ENCODE data around the gene CHDH. TPM values are rescaled to one million over a fixed set of nuclear protein-coding genes. Genes with fewer than 3 reads are reported as not detected.

CHDH gene
- total RNA-seq, 6 experiments from 2014 or later, result not detected

DNA sequence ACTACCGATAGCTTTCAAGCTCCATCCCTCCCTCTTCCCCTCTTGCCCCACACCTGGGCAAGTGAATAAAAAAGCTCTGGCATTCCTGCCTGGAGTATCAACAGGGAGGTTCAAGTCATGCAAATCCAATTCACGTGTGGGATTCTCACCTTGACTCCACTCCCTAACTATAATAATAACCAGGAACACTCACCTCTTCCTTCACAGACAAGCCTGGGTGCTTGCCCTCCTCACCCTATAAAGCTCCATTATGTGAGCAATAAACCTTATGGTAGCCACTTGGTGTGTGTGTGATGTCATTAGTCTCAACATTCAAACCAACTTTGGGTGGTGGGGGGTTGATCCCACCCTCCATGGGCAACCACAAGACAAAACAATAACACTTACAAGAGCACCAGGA lies 16.6 kb downstream of the CHDH start:
- TF ChIP-seq CTCF (IDR thresholded peaks at IDR 0.05), result no peak
- H3K4me3 Mint-ChIP-seq, result no peak overlapping the region
- no peaks in the 10 kb centered on the region for H3K9me3 Mint-ChIP-seq
- H3K27me3 Mint-ChIP-seq (ENCODE audit: insufficient read depth), result peaks cover 11% of the 10 kb centered on the region
- DNase-seq, result no peak
- no peak overlapping the region for H3K27ac Mint-ChIP-seq
- no peaks in the 10 kb centered on the region for H3K36me3 Mint-ChIP-seq (ENCODE audit: low read depth)
- H3K4me1 Mint-ChIP-seq (ENCODE audit: low read depth), result no peaks in the 10 kb centered on the region

DNA sequence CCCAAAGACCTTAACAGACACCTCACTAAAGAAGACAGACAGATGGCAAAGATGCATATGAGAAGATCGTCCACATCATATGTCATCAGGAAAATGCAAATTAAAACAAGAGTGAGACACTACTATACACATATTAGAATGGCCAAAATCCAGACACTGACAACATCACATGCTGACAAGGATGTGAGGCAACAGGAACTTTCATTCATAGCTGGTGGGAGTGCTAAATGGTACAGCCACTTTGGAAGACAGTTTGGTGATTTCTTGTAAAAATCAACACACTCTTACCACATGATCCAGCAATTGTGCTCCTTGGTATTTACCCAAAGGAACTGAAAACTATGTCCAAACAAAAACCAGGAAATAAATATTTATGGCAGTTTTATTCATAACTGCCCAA lies 17.6 kb downstream of the CHDH start:
- no peak for DNase-seq
- Mint-ChIP-seq H3K27ac (no peak overlapping the region), H3K4me1 (ENCODE audit: low read depth) (no peaks in the 10 kb centered on the region), H3K27me3 (ENCODE audit: insufficient read depth) (peaks cover 11% of the 10 kb centered on the region), H3K9me3 (no peaks in the 10 kb centered on the region), H3K4me3 (no peak overlapping the region), H3K36me3 (ENCODE audit: low read depth) (no peaks in the 10 kb centered on the region)
- no peak for TF ChIP-seq CTCF (IDR thresholded peaks at IDR 0.05)

DNA sequence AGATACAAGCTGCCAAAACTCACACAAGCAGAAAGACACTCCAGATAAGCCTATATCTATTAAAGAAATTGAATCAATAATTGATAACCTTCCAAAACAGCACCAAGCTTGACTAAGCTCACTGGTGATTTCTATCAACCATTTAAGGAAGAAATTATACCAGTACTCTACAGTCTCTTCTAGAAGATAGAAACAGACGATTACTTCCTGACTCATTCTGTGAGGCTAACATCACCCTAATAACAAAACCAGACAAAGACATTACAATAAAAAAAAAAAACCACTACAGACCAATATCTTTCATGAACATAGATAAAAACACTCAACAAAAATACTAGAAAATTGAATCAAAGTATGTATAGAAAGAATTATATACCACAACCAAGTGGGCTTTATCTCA lies 20.2 kb downstream of the CHDH start:
- TF ChIP-seq CTCF (IDR thresholded peaks at IDR 0.05), result no peak
- Mint-ChIP-seq H3K27me3 (ENCODE audit: insufficient read depth) (peaks cover 11% of the 10 kb centered on the region), H3K9me3 (no peaks in the 10 kb centered on the region), H3K4me3 (no peak overlapping the region), H3K4me1 (ENCODE audit: low read depth) (no peaks in the 10 kb centered on the region), H3K36me3 (ENCODE audit: low read depth) (no peaks in the 10 kb centered on the region), H3K27ac (no peak overlapping the region)
- no peak for DNase-seq

- H3K4me3 Mint-ChIP-seq, result no peak overlapping the region
- H3K9me3 Mint-ChIP-seq, result no peaks in the 10 kb centered on the region
- TF ChIP-seq CTCF (IDR thresholded peaks at IDR 0.05), result no peak
- no peaks in the 10 kb centered on the region for H3K36me3 Mint-ChIP-seq (ENCODE audit: low read depth)
- H3K27ac Mint-ChIP-seq, result no peak overlapping the region
- no peaks in the 10 kb centered on the region for H3K4me1 Mint-ChIP-seq (ENCODE audit: low read depth)
- H3K27me3 Mint-ChIP-seq (ENCODE audit: insufficient read depth), result peaks cover 18% of the 10 kb centered on the region
- DNase-seq, result no peak
These were observed 21.4 kb downstream of the CHDH start for GRCh38 chr3:53824795-53825194.

- Mint-ChIP-seq H3K36me3 (ENCODE audit: low read depth) (no peaks in the 10 kb centered on the region), H3K9me3 (no peaks in the 10 kb centered on the region), H3K4me1 (ENCODE audit: low read depth) (no peaks in the 10 kb centered on the region), H3K4me3 (no peak overlapping the region), H3K27me3 (ENCODE audit: insufficient read depth) (peaks cover 12% of the 10 kb centered on the region), H3K27ac (no peak overlapping the region)
- no peak for DNase-seq
- TF ChIP-seq CTCF (IDR thresholded peaks at IDR 0.05), result no peak
These were observed 22.1 kb downstream of the CHDH start for GRCh38 chr3:53823956-53824657.

Measured in HFFc6 (cell line).